ENCODE data around the gene GPATCH1. TPM values are rescaled to one million over a fixed set of nuclear protein-coding genes. Genes with fewer than 3 reads are reported as not detected.
A peak's percentile ranks its signal among the peaks of the same experiment; 100 is the strongest.

The GPATCH1 gene
- total and polyA plus RNA-seq, 2 of the 8 experiments (the other 6 are each of a cell fraction or from before 2014, with no cell fraction given): 4.3 to 8.2 TPM

DNA sequence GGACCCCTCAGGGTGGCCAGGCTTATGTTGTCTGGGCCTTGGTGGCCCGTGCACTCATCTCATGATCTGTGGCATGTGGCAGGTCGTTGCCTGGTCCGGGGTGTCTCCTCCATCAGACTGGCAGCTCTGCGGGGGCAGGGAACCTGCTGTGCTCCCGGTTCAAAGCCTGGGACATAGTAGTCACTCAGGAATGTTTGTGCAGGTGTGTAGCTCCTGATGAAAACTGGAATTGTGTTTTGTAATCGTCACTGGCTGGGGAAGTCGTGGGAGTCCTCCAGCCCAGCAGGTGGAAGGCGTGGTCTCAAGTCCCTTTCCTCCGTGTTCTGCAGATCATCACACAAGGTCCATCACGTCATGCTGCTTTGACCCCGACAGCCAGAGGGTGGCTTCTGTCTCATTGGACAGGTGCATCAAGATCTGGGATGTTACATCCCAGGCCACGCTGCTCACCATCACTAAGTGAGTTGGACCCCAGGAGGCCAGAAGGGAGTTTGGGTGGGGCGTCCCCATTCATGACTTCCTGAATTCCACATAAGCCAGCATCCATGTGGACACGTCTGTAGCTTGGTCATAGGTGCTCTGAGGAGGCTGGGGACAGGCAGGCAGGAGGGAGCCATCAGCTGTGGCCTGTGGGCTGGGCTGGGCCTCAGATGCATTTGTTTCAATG is 70.0 kb downstream of the GPATCH1 start:
- no peak overlapping the region for H3K4me2 ChIP-seq (ENCODE audit: insufficient read depth in 1 of 2, low read depth in 2 of 2, low read length in 2 of 2)
- POLR2A ChIA-PET (ENCODE audit: partially characterized antibody): no interaction called here
- no peak for DNase-seq (ENCODE audit: low read depth in 1 of 2, low spot score in 2 of 2)
- CTCF ChIA-PET (ENCODE audit: partially characterized antibody): interaction anchor here (1.0 to 3.0 kb wide), 4 partner anchors 11 to 33 kb away, joined by 3 to 14 read pairs (median 7); no protein-coding TSS in a partner anchor
- no peak overlapping the region for H2BK20ac ChIP-seq (ENCODE audit: low read length)
- H3K79me1 ChIP-seq (ENCODE audit: low read depth, low read length): no peaks in the 10 kb centered on the region
- no peak overlapping the region for H3K56ac ChIP-seq (replicated peaks; ENCODE audit: insufficient read length, low read depth, low read length)
- H4K91ac ChIP-seq (replicated peaks; ENCODE audit: insufficient read length, low read length): no peak overlapping the region
- 0 out of 2 replicates have a peak overlapping the region, but pooled peaks have one; percentile 9 for H2BK12ac ChIP-seq (ENCODE audit: low read depth, low read length)
- H3K14ac ChIP-seq (ENCODE audit: insufficient read length): no peak overlapping the region
- no peak overlapping the region for H2AK5ac ChIP-seq (ENCODE audit: low read depth, low read length)
- H3K4me1 ChIP-seq (replicated peaks in 1 of 4; ENCODE audit: control insufficient read depth in 3 of 4, insufficient read depth in 4 of 4, low read length in 3 of 4): no peaks in the 10 kb centered on the region
- no peak overlapping the region for H3K27ac ChIP-seq (ENCODE audit: low read depth, low read length)
- no peak for FAIRE-seq
- 87% methylated on average over 14 of the region's 14 CpGs; no CpG with 5 or more reads in 1 of the 2 experiments for WGBS, 2 experiments (ENCODE audit: extremely low coverage in 1 of 2, insufficient coverage in 1 of 2, insufficient read length in 1 of 2, insufficient replicate concordance in 2 of 2, low coverage in 1 of 2, low lambda C conversion rate in 2 of 2, missing lambda C conversion rate in 1 of 2)
- H3K36me3 ChIP-seq (ENCODE audit: control insufficient read depth in 2 of 4, insufficient read depth in 4 of 4, low read length in 3 of 4): no peaks in the 10 kb centered on the region
- no peak overlapping the region for H3K4ac ChIP-seq (replicated peaks; ENCODE audit: insufficient read length, low read depth, low read length)
- no peak overlapping the region for H3K18ac ChIP-seq (ENCODE audit: extremely low read depth, low read length)
- H3K23me2 ChIP-seq (ENCODE audit: low read depth, low read length): no peaks in the 10 kb centered on the region; the same call in 1 of the 2 replicates
- H4K8ac ChIP-seq (ENCODE audit: extremely low read depth, insufficient read depth, low read length): no peak overlapping the region
- TF ChIP-seq, protein P1, sequence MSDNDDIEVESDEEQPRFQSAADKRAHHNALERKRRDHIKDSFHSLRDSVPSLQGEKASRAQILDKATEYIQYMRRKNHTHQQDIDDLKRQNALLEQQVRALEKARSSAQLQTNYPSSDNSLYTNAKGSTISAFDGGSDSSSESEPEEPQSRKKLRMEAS (IDR thresholded peaks at IDR 0.05): no peak
- no peak for TF ChIP-seq BACH1 (IDR thresholded peaks at IDR 0.05; ENCODE audit: low read length)
- TF ChIP-seq RFX5 (IDR thresholded peaks at IDR 0.05; ENCODE audit: borderline replicate concordance, low read depth, low read length): no peak
- TF ChIP-seq HDAC6 (IDR thresholded peaks at IDR 0.05; ENCODE audit: low read depth, low read length): no peak
- TF ChIP-seq NRF1 (IDR thresholded peaks at IDR 0.05; ENCODE audit: low read depth, low read length): no peak
- no peak for TF ChIP-seq PHF8 (conservative IDR thresholded peaks at IDR 0.05; ENCODE audit: low read depth, low read length)
- TF ChIP-seq CREB1 (IDR thresholded peaks at IDR 0.05): no peak
- no peak for TF ChIP-seq TCF12 (IDR thresholded peaks at IDR 0.05; ENCODE audit: low read depth, low read length)
- no peak for TF ChIP-seq TBP (IDR thresholded peaks at IDR 0.05; ENCODE audit: low read depth, low read length)
- no peak for TF ChIP-seq TEAD4 (IDR thresholded peaks at IDR 0.05; ENCODE audit: low read depth, low read length)
- no peak for TF ChIP-seq SP1 (IDR thresholded peaks at IDR 0.05; ENCODE audit: low read depth, low read length)
- TF ChIP-seq SIN3A (conservative IDR thresholded peaks at IDR 0.05 in 1 of 2, IDR thresholded peaks at IDR 0.05 in 1 of 2; ENCODE audit: low read depth in 1 of 2, low read length in 2 of 2): no peak
- no peak for TF ChIP-seq KDM4A (IDR thresholded peaks at IDR 0.05; ENCODE audit: low read depth, low read length, severe bottlenecking)
- TF ChIP-seq CHD2 (IDR thresholded peaks at IDR 0.05; ENCODE audit: low read length): no peak
- TF ChIP-seq KDM5A (IDR thresholded peaks at IDR 0.05; ENCODE audit: low read length): no peak
- H3K23ac ChIP-seq (ENCODE audit: insufficient read length): no peak overlapping the region
- H4K5ac ChIP-seq (ENCODE audit: insufficient read length, low read depth, low read length): no peak overlapping the region
- no peaks in the 10 kb centered on the region for H3K9me3 ChIP-seq (ENCODE audit: insufficient read depth in 2 of 2, low read depth in 1 of 2, low read length in 1 of 2)
- H2BK5ac ChIP-seq (ENCODE audit: low read depth, low read length): no peak overlapping the region
- no peak overlapping the region for H2AFZ ChIP-seq (ENCODE audit: low read length)
- no peaks in the 10 kb centered on the region for H3K79me2 ChIP-seq (ENCODE audit: control insufficient read depth in 1 of 2, insufficient read depth in 2 of 2, low read length in 2 of 2)
- no peaks in the 10 kb centered on the region for H3K27me3 ChIP-seq (replicated peaks in 1 of 4; ENCODE audit: control insufficient read depth in 3 of 4, extremely low read depth in 1 of 4, insufficient read depth in 3 of 4, low read length in 3 of 4)
- H4K20me1 ChIP-seq (replicated peaks in 1 of 2; ENCODE audit: control insufficient read depth in 1 of 2, insufficient read depth in 2 of 2, low read length in 2 of 2): no peaks in the 10 kb centered on the region
- H2BK120ac ChIP-seq (replicated peaks; ENCODE audit: low read depth, low read length): no peak overlapping the region
- H2BK15ac ChIP-seq (ENCODE audit: low read length): no peak overlapping the region
- H3K9ac ChIP-seq (replicated peaks in 1 of 4; ENCODE audit: extremely low read depth in 1 of 4, low read depth in 3 of 4, low read length in 3 of 4): no peak overlapping the region
- H3K4me3 ChIP-seq (ENCODE audit: extremely low read depth in 1 of 4, insufficient read depth in 2 of 4, low read depth in 3 of 4, low read length in 4 of 4): no peak overlapping the region
